Measurements from ENCODE around the gene UTP4.

- TF ChIP-seq CTCF (conservative IDR thresholded peaks at IDR 0.05 in 1 of 2, IDR thresholded peaks at IDR 0.05 in 1 of 2; ENCODE audit: extremely low read depth in 1 of 2, insufficient read depth in 1 of 2, low read depth in 1 of 2, low read length in 2 of 2) (no peak), EZH2 (IDR thresholded peaks at IDR 0.05; ENCODE audit: borderline replicate concordance, low read length) (no peak)
Observed at GRCh38 chr16:69115361-69115760, 17.1 kb upstream of the UTP4 start.

All from mammary epithelial cell (primary cell).